ENCODE results near the gene CLNK. TPM values are rescaled to one million over a fixed set of nuclear protein-coding genes. Genes with fewer than 3 reads are reported as not detected.

Gene CLNK
- total RNA-seq, 2 experiments from 2014 or later = 0.05 to 0.17 TPM

GRCh38 chr4:10584042-10584441, 100.5 kb downstream of the CLNK start:
- H3K4me3 ChIP-seq (ENCODE audit: low read length) = no peak overlapping the region
- intact Hi-C loops (cut with DNase I, micrococcal nuclease) = loop anchor here in 1 of 2 experiments (10.0 kb wide), 1 partner anchor 1141 kb away; no protein-coding TSS in a partner anchor
- Mint-ChIP-seq H3K27ac (no peak overlapping the region), H3K4me1 (ENCODE audit: low read depth) (peaks cover 29% of the 10 kb centered on the region), H3K9me3 (no peaks in the 10 kb centered on the region), H3K36me3 (ENCODE audit: low read depth) (no peaks in the 10 kb centered on the region), H3K27me3 (no peaks in the 10 kb centered on the region), H3K4me3 (no peak overlapping the region)
- ChIA-PET CTCF (no interaction called here), POLR2A (no interaction called here)
- no peaks in the 10 kb centered on the region for H3K36me3 ChIP-seq (ENCODE audit: insufficient read depth, low read length)
- no peaks in the 10 kb centered on the region for H3K9me3 ChIP-seq (ENCODE audit: control insufficient read depth in 1 of 2, insufficient read depth in 1 of 2, low read length in 2 of 2)
- peaks cover 20% of the 10 kb centered on the region for H3K4me1 ChIP-seq (ENCODE audit: insufficient read depth, low read length)
- no peaks in the 10 kb centered on the region for H3K27me3 ChIP-seq (ENCODE audit: control insufficient read depth in 1 of 2, insufficient read depth in 2 of 2, low read length in 2 of 2)
- H3K27ac ChIP-seq (ENCODE audit: low read depth in 1 of 2, low read length in 2 of 2) = no peak overlapping the region
- DNase-seq = peak in 3 of 14 experiments; percentile 11 to 20 (median 14)
- TF ChIP-seq CTCF (IDR thresholded peaks at IDR 0.05) = no peak
- no peak for ATAC-seq (ENCODE audit: poor library complexity)

GRCh38 chr4:10582951-10583350, 101.6 kb downstream of the CLNK start:
- DNase-seq = no peak
- Mint-ChIP-seq H3K9me3 (no peaks in the 10 kb centered on the region), H3K27ac (no peak overlapping the region), H3K36me3 (ENCODE audit: low read depth) (no peaks in the 10 kb centered on the region), H3K4me3 (no peak overlapping the region), H3K27me3 (no peaks in the 10 kb centered on the region), H3K4me1 (ENCODE audit: low read depth) (peaks cover 21% of the 10 kb centered on the region)
- no peak for TF ChIP-seq CTCF (IDR thresholded peaks at IDR 0.05)
- Histone ChIP-seq H3K4me1 (ENCODE audit: insufficient read depth, low read length) (peaks cover 16% of the 10 kb centered on the region), H3K4me3 (ENCODE audit: low read length) (no peak overlapping the region), H3K9me3 (ENCODE audit: control insufficient read depth in 1 of 2, insufficient read depth in 1 of 2, low read length in 2 of 2) (no peaks in the 10 kb centered on the region), H3K27me3 (ENCODE audit: control insufficient read depth in 1 of 2, insufficient read depth in 2 of 2, low read length in 2 of 2) (no peaks in the 10 kb centered on the region), H3K27ac (ENCODE audit: low read depth in 1 of 2, low read length in 2 of 2) (no peak overlapping the region), H3K36me3 (ENCODE audit: insufficient read depth, low read length) (no peaks in the 10 kb centered on the region)
- CTCF ChIA-PET = no interaction called here
- intact Hi-C loops (cut with DNase I, micrococcal nuclease) = loop anchor here (1.0 to 10.0 kb wide), 3 partner anchors 841 to 1142 kb away; no protein-coding TSS in a partner anchor
- POLR2A ChIA-PET = no interaction called here
- no peak for ATAC-seq (ENCODE audit: poor library complexity)

- no peaks in the 10 kb centered on the region for H3K27me3 Mint-ChIP-seq
- CTCF ChIA-PET = no interaction called here
- Histone ChIP-seq H3K9me3 (ENCODE audit: control insufficient read depth in 1 of 2, insufficient read depth in 1 of 2, low read length in 2 of 2) (no peaks in the 10 kb centered on the region), H3K27ac (ENCODE audit: low read depth in 1 of 2, low read length in 2 of 2) (no peak overlapping the region), H3K27me3 (ENCODE audit: control insufficient read depth in 1 of 2, insufficient read depth in 2 of 2, low read length in 2 of 2) (no peaks in the 10 kb centered on the region), H3K4me3 (ENCODE audit: low read length) (no peak overlapping the region), H3K4me1 (ENCODE audit: insufficient read depth, low read length) (peaks cover 16% of the 10 kb centered on the region), H3K36me3 (ENCODE audit: insufficient read depth, low read length) (no peaks in the 10 kb centered on the region)
- intact Hi-C loops (cut with DNase I, micrococcal nuclease) = loop anchor here (1.0 to 10.0 kb wide), 3 partner anchors 842 to 1143 kb away; no protein-coding TSS in a partner anchor
- ATAC-seq (ENCODE audit: poor library complexity) (no peak), DNase-seq (peak in 4 of 14 experiments; percentile 25 to 52 (median 38))
- no peaks in the 10 kb centered on the region for H3K36me3 Mint-ChIP-seq (ENCODE audit: low read depth)
- no peak overlapping the region for H3K4me3 Mint-ChIP-seq
- no peak overlapping the region for H3K27ac Mint-ChIP-seq
- POLR2A ChIA-PET = no interaction called here
- H3K9me3 Mint-ChIP-seq = no peaks in the 10 kb centered on the region
- peaks cover 17% of the 10 kb centered on the region for H3K4me1 Mint-ChIP-seq (ENCODE audit: low read depth)
- TF ChIP-seq CTCF (IDR thresholded peaks at IDR 0.05) = peak; percentile 75
These were observed 102.4 kb downstream of the CLNK start for GRCh38 chr4:10582059-10582686.

All from CD4-positive, alpha-beta T cell (primary cell).